HUES64 (cell line): ENCODE measurements around the gene GTF2IRD1.
"Not testable (repeated sequence)": the region's sequence is repeated elsewhere in the genome, so short reads cannot be mapped to it uniquely, and the experiment has no call there.

Source experiments
- H3K27ac ChIP-seq: 2 replicates; pipeline ENCODE4 v1.7.0; 2013; ENCODE audit warnings: low read depth, low read length, inconsistent platforms
- H3K27me3 ChIP-seq: 2 replicates; pipeline ENCODE4 v1.6.1; 2013; ENCODE audit warnings: mild to moderate bottlenecking, low read length; ENCODE audit not compliant: insufficient read depth
- H3K36me3 ChIP-seq: 2 replicates; pipeline ENCODE4 v1.6.1; 2013; ENCODE audit warnings: mild to moderate bottlenecking, low read length; ENCODE audit not compliant: insufficient read depth
- H3K4me1 ChIP-seq: 2 replicates; pipeline ENCODE4 v1.6.1; 2013; ENCODE audit warnings: mild to moderate bottlenecking, low read length, moderate library complexity; ENCODE audit not compliant: insufficient read depth
- H3K4me3 ChIP-seq: 2 replicates; pipeline ENCODE4 v1.5.1; 2013; ENCODE audit warnings: mild to moderate bottlenecking, low read length, moderate library complexity
- H3K9ac ChIP-seq: 2 replicates; pipeline ENCODE4 v1.6.1; 2013; ENCODE audit warnings: mild to moderate bottlenecking, low read depth, low read length
- H3K9me3 ChIP-seq: 2 replicates; pipeline ENCODE4 v1.6.1; 2013; ENCODE audit warnings: low read depth, low read length; ENCODE audit not compliant: insufficient read depth
- whole genome bisulfite sequencing: fragments of 150-250, 120-280 bp; methylation state at CpG from one replicate; pipeline ENCODE4 v1.1.7; 2013; ENCODE audit warnings: missing lambda C conversion rate; 5-methylcytosine and 5-hydroxymethylcytosine counted together

GTF2IRD1 gene

GRCh38 chr7:74506325-74506724, 52.6 kb downstream of the GTF2IRD1 start:
- no peaks in the 10 kb centered on the region for H3K27me3 ChIP-seq
- no peak overlapping the region for H3K4me3 ChIP-seq
- H3K9me3 ChIP-seq: no peaks in the 10 kb centered on the region
- peaks cover 13% of the 10 kb centered on the region; the same call in 1 of the 2 replicates for H3K36me3 ChIP-seq
- H3K27ac ChIP-seq: no peak overlapping the region
- 93% methylated on average over 3 of the region's 3 CpGs for WGBS
- H3K9ac ChIP-seq: no peak overlapping the region
- no peaks in the 10 kb centered on the region for H3K4me1 ChIP-seq

GRCh38 chr7:74507538-74508319, 54.0 kb downstream of the GTF2IRD1 start:
- Histone ChIP-seq H3K4me1 (no peaks in the 10 kb centered on the region), H3K4me3 (no peak overlapping the region), H3K36me3 (peaks cover 24% of the 10 kb centered on the region), H3K9ac (no peak overlapping the region), H3K27ac (no peak overlapping the region), H3K9me3 (no peaks in the 10 kb centered on the region), H3K27me3 (no peaks in the 10 kb centered on the region)
- WGBS: 94% methylated on average over 21 of the region's 21 CpGs

GRCh38 chr7:74509453-74509852, 55.7 kb downstream of the GTF2IRD1 start:
- not testable (repeated sequence) for H3K4me1 ChIP-seq

DNA sequence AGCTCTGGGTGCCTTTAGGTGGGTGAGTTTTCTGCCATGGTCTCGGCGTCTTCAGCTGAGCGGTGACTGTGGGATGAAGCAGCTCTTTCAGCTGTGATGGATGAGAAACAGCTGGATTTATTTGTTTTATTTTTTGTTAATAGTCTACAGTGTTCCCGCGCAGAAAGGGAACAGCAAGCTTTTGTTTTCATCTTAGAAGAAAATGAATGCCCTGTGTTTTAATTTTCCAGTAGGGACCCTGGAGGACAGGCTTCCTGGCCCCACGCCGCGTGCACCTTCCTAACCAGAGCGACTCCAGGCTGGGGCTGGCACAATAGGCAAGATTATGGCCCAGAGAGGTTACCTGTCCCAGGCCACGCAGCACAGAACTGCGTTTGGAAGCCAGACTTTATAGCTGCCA, 57.6 kb downstream of the GTF2IRD1 start:
- 94% methylated on average over 11 of the region's 11 CpGs for WGBS
- H3K27me3 ChIP-seq: no peaks in the 10 kb centered on the region
- H3K4me3 ChIP-seq: no peak overlapping the region
- H3K4me1 ChIP-seq: no peaks in the 10 kb centered on the region
- H3K9ac ChIP-seq: no peak overlapping the region
- H3K9me3 ChIP-seq: no peaks in the 10 kb centered on the region
- no peak overlapping the region for H3K27ac ChIP-seq
- H3K36me3 ChIP-seq: peaks cover 54% of the 10 kb centered on the region

More at GRCh38 chr7:74509453-74509852, 55.7 kb downstream of the GTF2IRD1 start:
- WGBS: 95% methylated on average over 9 of the region's 10 CpGs
- H3K27ac ChIP-seq, H3K9ac ChIP-seq, H3K9me3 ChIP-seq, H3K4me3 ChIP-seq, H3K27me3 ChIP-seq: not testable (repeated sequence)
- peaks cover 40% of the 10 kb centered on the region for H3K36me3 ChIP-seq

- Histone ChIP-seq H3K4me1 (no peaks in the 10 kb centered on the region), H3K27ac (no peak overlapping the region), H3K4me3 (no peak overlapping the region), H3K36me3 (peaks cover 54% of the 10 kb centered on the region), H3K9me3 (no peaks in the 10 kb centered on the region), H3K9ac (no peak overlapping the region), H3K27me3 (no peaks in the 10 kb centered on the region)
- WGBS: 97% methylated on average over 18 of the region's 18 CpGs
Measured at GRCh38 chr7:74512762-74513161, 59.1 kb downstream of the GTF2IRD1 start.

- Histone ChIP-seq H3K9me3 (no peaks in the 10 kb centered on the region), H3K27me3 (no peaks in the 10 kb centered on the region), H3K4me3 (no peak overlapping the region), H3K9ac (no peak overlapping the region), H3K27ac (no peak overlapping the region), H3K4me1 (no peaks in the 10 kb centered on the region), H3K36me3 (peaks cover 56% of the 10 kb centered on the region)
- WGBS: 95% methylated on average over 11 of the region's 11 CpGs
Measured at GRCh38 chr7:74514131-74514591, 60.5 kb downstream of the GTF2IRD1 start.

GRCh38 chr7:74515276-74515675, 61.6 kb downstream of the GTF2IRD1 start:
- Histone ChIP-seq H3K4me3 (no peak overlapping the region), H3K36me3 (peaks cover 68% of the 10 kb centered on the region), H3K9ac (no peak overlapping the region), H3K27ac (no peak overlapping the region), H3K9me3 (no peaks in the 10 kb centered on the region), H3K27me3 (no peaks in the 10 kb centered on the region), H3K4me1 (no peaks in the 10 kb centered on the region)
- WGBS: 97% methylated on average over 15 of the region's 15 CpGs

GRCh38 chr7:74516214-74516613, 62.5 kb downstream of the GTF2IRD1 start:
- H3K4me1 ChIP-seq: no peaks in the 10 kb centered on the region
- WGBS: 95% methylated on average over 3 of the region's 3 CpGs
- no peaks in the 10 kb centered on the region for H3K27me3 ChIP-seq
- no peak overlapping the region for H3K4me3 ChIP-seq
- H3K27ac ChIP-seq: no peak overlapping the region
- peaks cover 72% of the 10 kb centered on the region for H3K36me3 ChIP-seq
- no peaks in the 10 kb centered on the region; the same call in 1 of the 2 replicates for H3K9me3 ChIP-seq
- no peak overlapping the region for H3K9ac ChIP-seq

- no peaks in the 10 kb centered on the region; the same call in 1 of the 2 replicates for H3K9me3 ChIP-seq
- no peak overlapping the region for H3K27ac ChIP-seq
- H3K36me3 ChIP-seq: peaks cover 75% of the 10 kb centered on the region
- H3K4me1 ChIP-seq: no peaks in the 10 kb centered on the region
- no peaks in the 10 kb centered on the region for H3K27me3 ChIP-seq
- WGBS: 96% methylated on average over 13 of the region's 13 CpGs
- no peak overlapping the region for H3K4me3 ChIP-seq
- no peak overlapping the region for H3K9ac ChIP-seq
Measured at GRCh38 chr7:74518041-74518440, 64.3 kb downstream of the GTF2IRD1 start.

GRCh38 chr7:74518654-74519053, 64.9 kb downstream of the GTF2IRD1 start:
- Histone ChIP-seq H3K9me3 (no peaks in the 10 kb centered on the region; the same call in 1 of the 2 replicates), H3K9ac (no peak overlapping the region), H3K27ac (no peak overlapping the region), H3K36me3 (peaks cover 71% of the 10 kb centered on the region), H3K4me3 (no peak overlapping the region), H3K27me3 (no peaks in the 10 kb centered on the region), H3K4me1 (no peaks in the 10 kb centered on the region)
- WGBS: 92% methylated on average over 2 of the region's 2 CpGs

GRCh38 chr7:74519395-74519794, 65.7 kb downstream of the GTF2IRD1 start:
- no peaks in the 10 kb centered on the region for H3K27me3 ChIP-seq
- no peak overlapping the region for H3K4me3 ChIP-seq
- no peak overlapping the region for H3K9ac ChIP-seq
- no peaks in the 10 kb centered on the region for H3K4me1 ChIP-seq
- H3K36me3 ChIP-seq: peaks cover 69% of the 10 kb centered on the region
- 97% methylated on average over 14 of the region's 14 CpGs for WGBS
- no peaks in the 10 kb centered on the region; the same call in 1 of the 2 replicates for H3K9me3 ChIP-seq
- no peak overlapping the region for H3K27ac ChIP-seq
